ENCODE data around the gene CTNNA1.
A peak's percentile ranks its signal among the peaks of the same experiment; 100 is the strongest.

Gene CTNNA1

GRCh38 chr5:138974227-138975063, 221.2 kb downstream of the CTNNA1 start:
- peak; percentile 78 for DNase-seq

GRCh38 chr5:138975098-138975847, 222.0 kb downstream of the CTNNA1 start:
- DNase-seq, result peak; percentile 83

- DNase-seq, result peak; percentile 79
Measured at GRCh38 chr5:138978080-138978479, 224.9 kb downstream of the CTNNA1 start.

GRCh38 chr5:138978581-138978980, 225.4 kb downstream of the CTNNA1 start:
- DNase-seq, result no peak

GRCh38 chr5:138979684-138980280, 226.6 kb downstream of the CTNNA1 start:
- no peak for DNase-seq

GRCh38 chr5:138980441-138980840, 227.2 kb downstream of the CTNNA1 start:
- DNase-seq, result no peak

GRCh38 chr5:138981131-138981530, 227.9 kb downstream of the CTNNA1 start:
- DNase-seq, result peak; percentile 69

GRCh38 chr5:138981586-138981985, 228.4 kb downstream of the CTNNA1 start:
- no peak for DNase-seq

- DNase-seq, result no peak
Measured at GRCh38 chr5:138983984-138984383, 230.8 kb downstream of the CTNNA1 start.
